ENCODE data around the gene FAM131B. TPM values are rescaled to one million over a fixed set of nuclear protein-coding genes. Genes with fewer than 3 reads are reported as not detected.
A peak's percentile ranks its signal among the peaks of the same experiment; 100 is the strongest.

Gene FAM131B
- total and polyA plus RNA-seq, 9 of the 15 experiments (the other 6 are each of a cell fraction or from before 2014, with no cell fraction given) = 0.03 to 0.04 TPM; not detected in 7

- DNase-seq (ENCODE audit: extremely low read depth in 1 of 4, low spot score in 3 of 4) = no peak
- no peak overlapping the region for H3K4me3 ChIP-seq
- CTCF ChIA-PET (ENCODE audit: low intra/inter-chr PET ratio) = no interaction called here
- ATAC-seq = no peak
- H3K9me3 ChIP-seq (replicated peaks; ENCODE audit: control insufficient read depth, insufficient read depth, low read depth, low read length) = no peaks in the 10 kb centered on the region
- H3K36me3 ChIP-seq (ENCODE audit: control insufficient read depth, insufficient read depth, low read length) = no peaks in the 10 kb centered on the region
- POLR2A ChIA-PET = interaction anchor here (0.6 to 10.7 kb wide), 3 partner anchors 9 to 449 kb away, joined by 5 to 131 read pairs (median 11); no protein-coding TSS in a partner anchor
- H3K79me2 ChIP-seq (ENCODE audit: control insufficient read depth, insufficient read depth, low read length) = no peaks in the 10 kb centered on the region
- H4K20me1 ChIP-seq (replicated peaks; ENCODE audit: control insufficient read depth, insufficient read depth, low read length) = peaks cover 5% of the 10 kb centered on the region; the same call in 1 of the 2 replicates
- FAIRE-seq = no peak
- no peaks in the 10 kb centered on the region for H3K9me1 ChIP-seq (ENCODE audit: control insufficient read depth, insufficient read depth, low read length)
- TF ChIP-seq, protein P1, sequence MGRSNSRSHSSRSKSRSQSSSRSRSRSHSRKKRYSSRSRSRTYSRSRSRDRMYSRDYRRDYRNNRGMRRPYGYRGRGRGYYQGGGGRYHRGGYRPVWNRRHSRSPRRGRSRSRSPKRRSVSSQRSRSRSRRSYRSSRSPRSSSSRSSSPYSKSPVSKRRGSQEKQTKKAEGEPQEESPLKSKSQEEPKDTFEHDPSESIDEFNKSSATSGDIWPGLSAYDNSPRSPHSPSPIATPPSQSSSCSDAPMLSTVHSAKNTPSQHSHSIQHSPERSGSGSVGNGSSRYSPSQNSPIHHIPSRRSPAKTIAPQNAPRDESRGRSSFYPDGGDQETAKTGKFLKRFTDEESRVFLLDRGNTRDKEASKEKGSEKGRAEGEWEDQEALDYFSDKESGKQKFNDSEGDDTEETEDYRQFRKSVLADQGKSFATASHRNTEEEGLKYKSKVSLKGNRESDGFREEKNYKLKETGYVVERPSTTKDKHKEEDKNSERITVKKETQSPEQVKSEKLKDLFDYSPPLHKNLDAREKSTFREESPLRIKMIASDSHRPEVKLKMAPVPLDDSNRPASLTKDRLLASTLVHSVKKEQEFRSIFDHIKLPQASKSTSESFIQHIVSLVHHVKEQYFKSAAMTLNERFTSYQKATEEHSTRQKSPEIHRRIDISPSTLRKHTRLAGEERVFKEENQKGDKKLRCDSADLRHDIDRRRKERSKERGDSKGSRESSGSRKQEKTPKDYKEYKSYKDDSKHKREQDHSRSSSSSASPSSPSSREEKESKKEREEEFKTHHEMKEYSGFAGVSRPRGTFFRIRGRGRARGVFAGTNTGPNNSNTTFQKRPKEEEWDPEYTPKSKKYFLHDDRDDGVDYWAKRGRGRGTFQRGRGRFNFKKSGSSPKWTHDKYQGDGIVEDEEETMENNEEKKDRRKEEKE (IDR thresholded peaks at IDR 0.05; ENCODE audit: borderline replicate concordance in 1 of 2, control insufficient read depth in 1 of 2, low read depth in 2 of 2, low read length in 1 of 2) = no peak
- no peak for TF ChIP-seq ZEB2 (IDR thresholded peaks at IDR 0.05)
- no peak for TF ChIP-seq HNRNPH1 (optimal IDR thresholded peaks at IDR 0.05; ENCODE audit: low read depth, low read length)
- no peak for TF ChIP-seq BRF1 (IDR thresholded peaks at IDR 0.05; ENCODE audit: borderline replicate concordance, extremely low read depth, insufficient read length)
- TF ChIP-seq, protein P2, sequence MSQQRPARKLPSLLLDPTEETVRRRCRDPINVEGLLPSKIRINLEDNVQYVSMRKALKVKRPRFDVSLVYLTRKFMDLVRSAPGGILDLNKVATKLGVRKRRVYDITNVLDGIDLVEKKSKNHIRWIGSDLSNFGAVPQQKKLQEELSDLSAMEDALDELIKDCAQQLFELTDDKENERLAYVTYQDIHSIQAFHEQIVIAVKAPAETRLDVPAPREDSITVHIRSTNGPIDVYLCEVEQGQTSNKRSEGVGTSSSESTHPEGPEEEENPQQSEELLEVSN (IDR thresholded peaks at IDR 0.05; ENCODE audit: borderline replicate concordance in 1 of 2, extremely low read depth in 1 of 2, insufficient read depth in 1 of 2, insufficient read length in 1 of 2, low read depth in 1 of 2, low read length in 1 of 2, poor library complexity in 1 of 2, severe bottlenecking in 1 of 2) = peak in 1 of 2 experiments; percentile 37
- TF ChIP-seq PHF21A (IDR thresholded peaks at IDR 0.05; ENCODE audit: borderline replicate concordance, low read depth) = no peak
- TF ChIP-seq ZNF79 (CRISPR knock-in tag; IDR thresholded peaks at IDR 0.05; ENCODE audit: low read depth) = no peak
- 0% methylated on average over 12 of the region's 12 CpGs for WGBS (ENCODE audit: insufficient coverage, low coverage, missing lambda C conversion rate)
- no peak overlapping the region for H3K4me2 ChIP-seq (ENCODE audit: insufficient read depth, low read length)
- H3K4me1 ChIP-seq (replicated peaks in 1 of 2; ENCODE audit: control insufficient read depth in 2 of 2, insufficient read depth in 2 of 2, low read length in 2 of 2) = peaks cover 0 to 12% of the 10 kb centered on the region in 2 experiments; a peak in 2 of 5 replicates
- intact Hi-C loops (cut with micrococcal nuclease) (no loop called here), in situ Hi-C loops (cut with MboI) (no loop called here)
- BruUV-seq (replicated peaks) = no TSS peak
- no peak overlapping the region for H2AFZ ChIP-seq (ENCODE audit: low read depth, low read length)
- peaks cover 61 to 80% of the 10 kb centered on the region in 2 experiments for H3K27me3 ChIP-seq (ENCODE audit: control insufficient read depth in 2 of 2, insufficient read depth in 2 of 2, low read length in 2 of 2)
- H3K27ac ChIP-seq (ENCODE audit: extremely low read depth, low read depth, low read length) = no peak overlapping the region
- H3K9ac ChIP-seq (ENCODE audit: insufficient read depth in 1 of 2, low read depth in 2 of 2, low read length in 2 of 2) = no peak overlapping the region
Measured at GRCh38 chr7:143401265-143401664, 38.8 kb upstream of the FAM131B start.
